Testis (tissue), 2 donors: ENCODE measurements around the gene ACSM6.

Experiments
- CTCF ChIP-seq, 3 experiments: fragments of 450-650 bp in 2 of 3; fragments of 200-600 bp in 1 of 3; sonication (generic) in 1 of 3; IDR thresholded peaks; one replicate each; pipeline ENCODE4 v1.5.1; 2016 to 2019; ENCODE audit warnings: antibody characterized with exemption in 3 of 3, mild to moderate bottlenecking in 2 of 3, moderate library complexity in 1 of 3
- POLR2A ChIP-seq: fragments of 450-650 bp; IDR thresholded peaks from one replicate; pipeline ENCODE4 v1.6.1; 2017; ENCODE audit warnings: antibody characterized with exemption, mild to moderate bottlenecking, moderate library complexity

- TF ChIP-seq CTCF (IDR thresholded peaks at IDR 0.05) (no peak), POLR2A (no peak)
Observed at GRCh38 chr10:95241533-95241932, 47.5 kb downstream of the ACSM6 start.
